Measurements from ENCODE around the gene CD6. TPM values are rescaled to one million over a fixed set of nuclear protein-coding genes. Genes with fewer than 3 reads are reported as not detected.

CD6 gene
- total RNA-seq (2021; ENCODE audit: unreplicated experiment) (1.4 TPM), Bru-seq, nascent RNA (not detected), BruChase-seq, experiment 1, labeled RNA remaining after a 6-hour chase (percentile 4 among the genes with signal in this experiment), BruChase-seq, experiment 2, labeled RNA remaining after a 2-hour chase (not detected)
- polyA plus RNA-seq (2012) = 0.56 TPM in 1 of 2 replicates, not detected in the other
- long read RNA-seq = 0 reads

GRCh38 chr11:60971520-60971919, at the start of gene CD6:
Gene CD6, plus strand, starts transcription at chr11:60971680. Its CDS starts 186 bp downstream, at chr11:60971866.
- TF ChIP-seq ATF3 (IDR thresholded peaks at IDR 0.05) (no peak), CEBPB (IDR thresholded peaks at IDR 0.05; ENCODE audit: low read depth) (no peak), REST (IDR thresholded peaks at IDR 0.05; ENCODE audit: low read depth) (no peak), JUND (IDR thresholded peaks at IDR 0.05) (no peak), FOSL1 (IDR thresholded peaks at IDR 0.05; ENCODE audit: low read depth) (no peak), CBX3 (IDR thresholded peaks at IDR 0.05; ENCODE audit: low read depth) (no peak), POLR2AphosphoS5 (IDR thresholded peaks at IDR 0.05; ENCODE audit: low read depth, low read length) (no peak), CTCF (IDR thresholded peaks at IDR 0.05 in 2 of 3, conservative IDR thresholded peaks at IDR 0.05 in 1 of 3; ENCODE audit: borderline replicate concordance in 1 of 3, insufficient read depth in 1 of 3, low read depth in 2 of 3, low read length in 2 of 3) (no peak), ZFX (IDR thresholded peaks at IDR 0.05) (no peak), EZH2phosphoT487 (IDR thresholded peaks at IDR 0.05; ENCODE audit: borderline replicate concordance) (no peak), ZBTB33 (IDR thresholded peaks at IDR 0.05; ENCODE audit: extremely low read depth, insufficient replicate concordance, low read length) (no peak), MAX (IDR thresholded peaks at IDR 0.05) (no peak)
- no peak within 1 kb of the TSS for H3K4me2 ChIP-seq (ENCODE audit: low read length)
- H3K36me3 ChIP-seq (ENCODE audit: control insufficient read depth in 1 of 2, insufficient read depth in 2 of 2, low read length in 2 of 2) = no peaks in the 10 kb centered on the region
- no peaks in the 10 kb centered on the region for H3K4me1 ChIP-seq (ENCODE audit: control insufficient read depth in 1 of 2, insufficient read depth in 2 of 2, low read length in 2 of 2)
- CTCF ChIA-PET = interaction anchor here (2.5 kb wide), 1 partner anchor 215 kb away, joined by 11 read pairs; no protein-coding TSS in a partner anchor
- no peaks in the 10 kb centered on the region for H4K20me1 ChIP-seq (ENCODE audit: insufficient read depth)
- no peak within 1 kb of the TSS for H3K4me3 ChIP-seq (replicated peaks in 1 of 2; ENCODE audit: low read depth in 1 of 2, low read length in 2 of 2)
- RAD21 ChIA-PET (ENCODE audit: low non-redundant PET in 1 of 2, low total read pairs in 2 of 2, uncharacterized antibody in 2 of 2, unreplicated experiment in 2 of 2) = no interaction called here
- no peaks in the 10 kb centered on the region for H3K9me2 ChIP-seq (ENCODE audit: insufficient read depth)
- POLR2A ChIA-PET = no interaction called here
- H2AFZ ChIP-seq (ENCODE audit: low read depth, low read length, poor library complexity, severe bottlenecking) = no peak within 1 kb of the TSS
- no peaks in the 10 kb centered on the region for H3K79me2 ChIP-seq (ENCODE audit: insufficient read depth, low read length)
- DNase-seq (ENCODE audit: low read depth, low spot score) (no peak), ATAC-seq (no peak)
- H3K27ac ChIP-seq (ENCODE audit: low read depth, low read length) = no peak within 1 kb of the TSS
- intact Hi-C loops (cut with micrococcal nuclease) = loop anchor here (2.0 kb wide), 1 partner anchor 215 kb away; no protein-coding TSS in a partner anchor
- no peak within 1 kb of the TSS for H3K9ac ChIP-seq (ENCODE audit: low read length)
- no TSS peak for BruUV-seq (replicated peaks)
- no peaks in the 10 kb centered on the region for H3K27me3 ChIP-seq (ENCODE audit: insufficient read depth, low read length)
- H3K9me3 ChIP-seq (ENCODE audit: control insufficient read depth in 1 of 2, insufficient read depth in 1 of 2, low read depth in 1 of 2, low read length in 2 of 2) = no peaks in the 10 kb centered on the region; a peak in 2 of 4 replicates

All from HCT116 (cell line).